DLD1 (cell line): ENCODE measurements around the gene FRMD5.
"Not testable (repeated sequence)": the region's sequence is repeated elsewhere in the genome, so short reads cannot be mapped to it uniquely, and the experiment has no call there.

Experiments used
- in situ Hi-C: cut with HindIII; loops from 2 replicates; pipeline ENCODE4 v1.10.0; 2017; ENCODE audit warnings: low sequenced_read_pairs

FRMD5 gene

GRCh38 chr15:44035781-44036699 is 159.0 kb downstream of the FRMD5 start:
- in situ Hi-C loops: no loop called here

DNA sequence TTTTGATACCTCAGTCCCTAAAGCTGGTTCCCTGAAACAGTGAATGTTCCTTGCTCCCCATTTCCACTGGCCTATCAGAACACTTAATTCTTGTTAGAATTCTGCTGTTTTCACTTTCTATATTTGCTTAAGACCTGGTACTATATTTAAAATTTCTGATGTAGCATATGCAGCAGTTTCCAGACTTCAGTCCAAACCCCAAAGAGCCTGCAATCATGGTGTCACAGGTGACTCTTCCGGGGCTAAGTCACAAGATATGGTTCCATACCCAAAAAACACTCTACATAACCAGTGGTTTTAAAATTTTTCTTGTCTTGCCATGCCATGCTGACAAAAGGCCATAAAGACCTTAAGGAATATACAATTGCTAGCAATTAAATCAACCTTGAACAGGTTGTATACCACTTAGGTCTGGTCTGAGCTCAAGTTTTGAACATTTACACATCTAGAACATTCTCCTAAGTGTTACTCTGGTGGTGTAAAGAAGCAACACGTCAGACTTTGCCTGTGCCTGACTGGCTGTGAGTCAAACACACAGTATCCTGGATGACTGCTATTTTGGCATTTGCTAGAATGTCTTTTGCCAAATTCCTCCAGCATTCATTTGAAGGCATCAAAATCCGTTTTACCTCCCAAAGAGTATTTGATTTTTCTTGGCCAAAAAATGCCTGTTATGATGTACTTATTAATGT is 160.0 kb downstream of the FRMD5 start:
- in situ Hi-C loops: no loop called here

- in situ Hi-C loops: no loop called here
Observed at GRCh38 chr15:44034334-44034733, 160.7 kb downstream of the FRMD5 start.

DNA sequence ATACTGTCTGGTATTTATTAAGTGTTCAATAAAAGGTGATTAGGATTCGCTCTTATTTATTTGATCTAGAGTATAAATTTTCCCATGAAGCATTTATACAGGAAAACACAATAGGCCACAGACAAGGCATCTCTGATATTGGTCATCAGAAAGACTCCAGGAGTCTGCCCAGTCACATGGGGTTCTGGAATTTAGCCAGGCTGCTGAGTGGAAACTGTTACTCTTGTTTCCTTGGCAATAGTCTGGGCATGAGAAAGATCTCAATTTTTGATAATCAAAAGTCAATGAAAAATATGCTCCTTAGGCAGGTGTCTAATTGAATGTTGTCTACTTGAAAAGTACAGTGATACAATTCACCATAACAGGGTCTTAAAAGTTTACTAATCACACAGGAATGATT is 161.2 kb downstream of the FRMD5 start:
- in situ Hi-C loops: no loop called here

DNA sequence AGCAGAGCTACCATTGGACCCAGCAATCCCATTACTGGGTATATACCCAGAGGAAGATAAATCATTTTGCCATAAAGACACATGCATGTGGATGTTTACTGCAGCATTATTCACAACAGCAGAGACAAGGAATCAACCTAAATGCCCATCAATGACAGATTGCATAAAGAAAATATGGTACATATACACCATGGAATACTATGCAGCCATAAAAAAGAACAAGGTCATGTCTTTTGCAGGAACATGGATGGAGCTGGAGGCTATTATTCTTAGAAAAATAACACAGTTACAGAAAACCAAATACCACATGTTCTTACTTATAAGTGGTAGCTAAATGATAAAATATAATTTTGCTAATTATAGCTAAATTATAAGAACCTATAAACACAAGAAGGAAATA is 162.3 kb downstream of the FRMD5 start:
- in situ Hi-C loops: not testable (repeated sequence)

DNA sequence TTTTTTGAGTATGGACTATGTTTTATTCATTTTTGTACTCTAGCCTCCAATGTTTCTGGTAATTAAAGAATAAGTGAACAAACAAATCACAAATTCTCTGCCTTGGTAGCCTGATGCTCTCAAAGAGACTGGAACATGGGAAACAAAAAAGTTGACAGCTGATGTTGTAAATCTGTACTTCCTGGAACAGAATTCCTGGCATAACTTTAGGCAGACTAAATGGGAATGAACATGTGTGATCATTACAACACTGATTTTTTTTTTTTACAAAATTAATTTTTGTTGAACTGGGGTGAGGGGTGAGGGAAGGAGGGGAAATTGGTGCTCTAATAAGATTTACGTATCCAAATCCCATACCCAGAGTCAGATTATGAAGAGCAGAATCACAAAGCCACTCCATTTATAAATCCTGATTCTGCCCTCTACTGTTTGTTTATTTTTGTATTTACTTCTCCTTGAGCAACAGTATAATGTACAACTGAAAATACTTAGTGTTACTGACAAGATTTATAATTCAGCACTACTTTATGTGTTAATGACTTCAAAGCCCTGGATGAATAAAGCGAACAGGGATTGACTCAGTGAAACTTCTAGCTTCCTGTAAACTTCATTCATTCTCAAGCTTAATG is 165.0 kb downstream of the FRMD5 start:
- in situ Hi-C loops: no loop called here

DNA sequence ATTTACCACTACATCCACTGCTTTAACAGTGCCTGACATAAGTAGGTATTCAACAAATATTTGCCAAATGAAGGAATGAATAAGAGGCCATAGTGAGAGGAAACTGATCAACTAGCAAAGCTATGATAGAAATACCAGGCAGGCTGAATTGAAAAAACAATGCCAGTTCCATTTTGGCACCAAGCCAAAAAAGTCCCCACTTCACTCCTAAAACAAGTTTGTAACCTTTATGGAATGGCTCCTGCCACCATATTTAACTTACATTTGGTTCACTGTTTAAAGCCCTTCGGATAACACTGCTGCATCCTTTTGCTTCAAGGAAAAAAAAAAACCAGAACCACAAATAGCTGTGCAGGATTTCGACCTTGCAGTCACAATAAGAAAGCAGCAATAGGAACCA is 166.1 kb downstream of the FRMD5 start:
- in situ Hi-C loops: no loop called here

GRCh38 chr15:44028349-44028748 is 166.7 kb downstream of the FRMD5 start:
- in situ Hi-C loops: no loop called here

DNA sequence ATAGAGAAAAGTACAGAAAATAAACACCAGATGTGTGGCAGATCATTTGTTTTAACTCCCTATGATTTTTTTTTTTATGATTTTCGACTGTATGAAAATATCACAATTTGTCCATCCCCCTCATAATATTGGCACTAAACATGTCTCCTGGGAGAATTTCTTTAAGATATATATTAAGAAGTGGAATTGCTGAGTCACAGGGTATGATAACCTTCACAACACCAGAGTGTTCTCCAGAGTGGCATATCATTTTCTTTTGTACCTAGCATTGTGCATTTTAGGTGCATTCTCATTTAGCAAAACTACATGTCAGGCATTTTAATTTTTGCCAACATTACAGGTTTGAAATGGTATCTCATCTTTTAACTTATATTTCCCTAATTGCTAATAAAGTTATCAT is 170.9 kb downstream of the FRMD5 start:
- in situ Hi-C loops: no loop called here

DNA sequence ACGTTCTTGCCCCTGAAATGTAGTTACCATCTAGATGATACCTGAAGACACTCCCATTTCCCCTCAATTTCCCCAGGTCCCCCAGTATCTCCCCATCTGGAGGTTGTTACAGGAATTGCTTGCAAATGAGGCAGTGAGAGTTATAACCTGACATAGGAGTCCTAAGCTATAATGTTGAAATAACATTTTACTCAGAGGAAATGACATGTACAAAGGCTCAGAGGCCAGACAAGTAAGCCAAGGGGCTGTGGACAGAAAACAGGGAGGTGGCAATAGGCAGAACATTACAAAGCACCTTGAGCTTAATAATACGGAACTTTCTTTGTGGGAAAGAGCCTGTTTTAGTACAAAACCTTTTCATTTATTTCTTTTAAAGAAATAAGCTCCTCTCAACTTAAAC is 171.9 kb downstream of the FRMD5 start:
- in situ Hi-C loops: no loop called here

GRCh38 chr15:44018151-44018550 is 176.9 kb downstream of the FRMD5 start:
- in situ Hi-C loops: no loop called here

GRCh38 chr15:44015545-44016305 is 179.3 kb downstream of the FRMD5 start:
- in situ Hi-C loops: no loop called here

DNA sequence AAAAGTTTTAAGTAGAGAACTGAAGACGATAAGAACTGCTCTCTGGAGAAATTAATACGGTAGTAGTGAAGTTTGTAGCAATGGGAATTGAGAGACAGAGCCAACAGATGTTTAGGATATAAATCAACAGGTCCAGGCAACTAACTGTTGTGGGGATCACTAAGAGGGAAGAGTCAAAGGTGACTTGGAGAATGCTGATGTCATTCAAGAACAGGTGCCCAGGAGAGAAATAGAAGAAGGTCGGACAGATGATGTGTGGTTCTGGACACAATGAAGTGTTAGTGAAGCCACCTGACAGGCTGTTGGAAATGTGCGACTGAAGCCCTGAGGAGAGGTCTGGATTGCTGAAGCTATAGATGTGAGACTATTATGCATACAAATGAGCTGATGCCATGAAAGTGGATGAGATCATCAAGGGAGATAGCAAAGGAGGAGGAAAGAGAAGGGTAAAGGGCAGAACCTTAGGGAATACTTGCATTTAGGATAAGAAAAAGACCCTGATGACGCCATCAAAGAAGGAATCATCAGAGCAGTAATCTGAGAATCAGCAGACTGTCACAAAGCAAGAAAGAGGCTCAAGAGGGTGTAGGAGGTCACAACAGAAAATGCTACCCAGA is 183.7 kb downstream of the FRMD5 start:
- in situ Hi-C loops: no loop called here

- in situ Hi-C loops: no loop called here
Observed at GRCh38 chr15:44010089-44010488, 185.0 kb downstream of the FRMD5 start.

GRCh38 chr15:44009038-44009437 is 186.0 kb downstream of the FRMD5 start:
- in situ Hi-C loops: no loop called here

GRCh38 chr15:44000248-44000647 is 194.8 kb downstream of the FRMD5 start:
- in situ Hi-C loops: not testable (repeated sequence)

- in situ Hi-C loops: no loop called here
Observed at GRCh38 chr15:43998607-43999006, 196.5 kb downstream of the FRMD5 start.

DNA sequence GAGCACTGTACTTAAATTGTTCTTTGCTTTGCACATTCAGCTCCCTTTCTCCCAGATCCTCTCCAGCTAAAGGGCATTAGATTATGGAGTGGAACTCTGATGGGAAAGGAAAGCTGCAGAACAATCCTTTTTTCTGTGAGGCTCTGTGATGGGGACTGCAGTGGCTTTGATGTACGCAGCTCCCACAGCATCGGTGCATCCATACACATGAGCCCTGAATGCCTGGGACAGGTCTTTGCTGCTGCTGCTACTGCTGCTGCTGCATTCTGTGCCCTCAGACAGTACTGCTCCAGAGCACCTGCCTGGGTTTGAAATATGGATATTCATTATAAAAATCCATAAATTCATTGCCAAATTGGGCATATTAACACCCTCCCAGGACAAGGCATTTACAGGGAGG is 203.9 kb downstream of the FRMD5 start:
- in situ Hi-C loops: no loop called here

DNA sequence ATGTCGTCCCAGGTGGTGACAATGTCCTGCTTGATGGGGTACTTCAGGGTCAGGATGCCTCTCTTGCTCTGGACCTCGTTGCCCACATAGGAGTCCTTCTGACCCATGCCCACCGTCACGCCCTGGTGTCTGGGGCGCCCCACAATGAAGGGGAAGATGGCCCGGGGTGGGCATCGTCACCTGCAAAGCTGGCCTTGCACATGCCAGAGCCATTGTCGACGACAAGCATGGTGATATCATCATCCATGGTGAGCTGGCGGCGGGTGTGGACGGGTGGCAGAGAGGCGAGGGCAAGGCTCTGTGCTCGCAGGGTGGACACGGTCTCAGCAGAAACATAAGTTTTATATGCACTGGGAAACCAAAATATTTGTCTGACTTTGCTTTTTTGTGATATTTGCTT is 205.1 kb downstream of the FRMD5 start:
- in situ Hi-C loops: no loop called here

DNA sequence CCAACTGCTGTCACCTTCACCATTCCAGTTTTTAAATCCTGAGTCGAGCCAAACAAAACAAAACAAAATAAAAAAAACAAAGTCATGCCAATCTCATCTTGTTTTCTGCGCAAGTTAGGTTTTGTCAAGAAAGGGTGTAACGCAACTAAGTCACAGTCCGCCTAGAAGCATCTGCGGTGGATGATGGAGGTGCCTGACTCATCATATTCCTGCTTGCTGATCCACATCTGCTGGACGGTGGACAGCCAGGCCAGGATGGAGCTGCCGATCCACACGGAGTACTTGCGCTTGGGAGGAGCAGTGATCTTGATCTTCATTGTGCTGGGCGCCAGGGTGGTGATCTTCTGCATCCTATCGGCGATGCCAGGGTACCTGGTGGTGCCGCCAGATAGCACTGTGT is 206.2 kb downstream of the FRMD5 start:
- in situ Hi-C loops: no loop called here

DNA sequence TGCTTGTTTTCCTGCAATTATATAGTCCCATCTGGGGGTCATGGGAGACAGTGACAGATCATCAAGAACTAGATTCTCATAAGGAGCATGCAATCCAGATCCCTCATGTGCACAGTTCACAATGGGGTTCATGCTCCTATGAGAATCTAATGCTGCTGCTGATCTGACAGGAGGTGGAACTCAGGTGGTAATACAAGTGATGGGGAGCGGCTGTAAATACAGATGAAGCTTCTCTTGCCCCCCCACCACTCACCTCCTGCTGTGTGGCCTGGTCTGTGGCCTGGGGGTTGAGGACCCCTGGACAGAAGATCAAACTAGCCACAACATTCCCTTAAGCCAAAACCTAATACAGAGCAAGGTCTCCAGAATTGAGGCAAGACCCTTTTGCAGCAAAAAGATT is 207.1 kb downstream of the FRMD5 start:
- in situ Hi-C loops: no loop called here
